Effector CD8-positive, alpha-beta T cell (primary cell): Measurements from ENCODE around the gene KRTAP13-3.

Experiments
- DNase-seq: peaks from one replicate; lab custom pipeline; 2025; lab: John Stamatoyannopoulos, UW
- total RNA-seq, 4 experiments: gene quantifications; one replicate each; lab custom pipeline; 2026; lab: John Stamatoyannopoulos, UW

KRTAP13-3 gene, protein sequence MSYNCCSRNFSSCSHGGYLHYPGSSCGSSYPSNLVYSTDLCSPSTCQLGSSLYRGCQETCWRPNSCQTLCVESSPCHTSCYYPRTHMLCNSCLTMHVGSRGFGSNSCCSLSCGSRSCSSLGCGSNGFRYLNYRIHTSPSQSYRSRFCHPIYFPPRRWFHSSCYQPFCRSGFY
- 0 reads per million in 4 experiments for total RNA-seq

GRCh38 chr21:30425826-30426225 is at the start of gene KRTAP13-3:
Gene KRTAP13-3, minus strand, starts transcription at chr21:30425926. Its CDS starts 14 bp downstream, at chr21:30425912.
- DNase-seq: no peak

DNA sequence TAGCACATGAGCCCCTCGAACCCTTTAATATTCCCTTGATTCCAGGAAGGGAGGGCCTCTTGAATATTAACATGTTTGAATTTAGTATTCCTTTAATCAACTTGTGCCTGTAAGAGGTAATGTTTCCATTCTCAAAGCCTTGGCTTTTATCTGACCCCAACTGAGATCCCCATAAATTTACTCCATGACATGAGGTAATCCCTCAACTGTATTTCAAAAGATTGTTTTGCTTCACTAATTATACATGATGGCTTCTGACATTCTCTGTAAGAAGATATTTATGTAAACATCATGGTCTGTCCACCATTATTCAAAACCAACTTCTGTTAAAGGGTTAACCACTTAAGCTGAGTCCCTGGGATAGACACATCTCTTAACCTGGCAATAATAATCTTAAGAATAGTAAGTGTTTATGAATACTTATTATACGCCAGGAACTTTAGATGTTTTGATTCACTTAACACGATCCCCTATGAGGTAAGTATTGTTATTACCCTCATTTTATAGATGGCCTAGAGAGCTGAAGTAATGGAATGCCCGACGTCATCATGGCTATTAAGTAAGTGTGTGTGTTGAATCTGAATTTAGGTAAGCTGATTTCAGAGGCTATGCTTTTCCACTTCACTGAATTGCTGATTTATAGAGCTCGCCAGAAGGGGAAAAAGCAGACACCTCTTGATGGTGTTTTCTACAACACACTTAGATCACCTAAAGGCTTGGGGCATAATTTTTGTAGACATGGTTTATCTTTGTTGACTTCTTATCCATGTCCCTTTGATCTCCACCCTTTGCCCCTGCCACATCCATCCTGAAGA is 43.4 kb upstream of the KRTAP13-3 start:
- DNase-seq: no peak

GRCh38 chr21:30463713-30464112 is 38.0 kb upstream of the KRTAP13-3 start:
- no peak for DNase-seq

DNA sequence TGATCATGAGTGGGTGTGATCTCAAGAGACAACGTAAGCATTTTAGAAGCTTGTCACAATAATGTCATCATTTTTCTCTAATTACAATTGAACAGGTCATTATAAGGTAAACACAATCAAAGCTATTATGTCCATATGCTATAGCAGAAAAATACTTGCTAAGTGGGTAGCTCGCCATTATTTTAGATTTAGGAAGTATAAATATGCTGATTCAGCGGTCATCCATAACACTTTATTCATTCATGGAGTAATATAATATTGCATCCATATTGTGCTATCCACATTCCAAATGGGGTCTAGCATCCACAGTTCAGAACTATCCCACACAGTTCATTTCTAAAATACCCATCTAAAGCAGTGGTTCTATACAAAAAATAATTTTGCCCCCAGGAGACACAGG is 22.8 kb upstream of the KRTAP13-3 start:
- no peak for DNase-seq

DNA sequence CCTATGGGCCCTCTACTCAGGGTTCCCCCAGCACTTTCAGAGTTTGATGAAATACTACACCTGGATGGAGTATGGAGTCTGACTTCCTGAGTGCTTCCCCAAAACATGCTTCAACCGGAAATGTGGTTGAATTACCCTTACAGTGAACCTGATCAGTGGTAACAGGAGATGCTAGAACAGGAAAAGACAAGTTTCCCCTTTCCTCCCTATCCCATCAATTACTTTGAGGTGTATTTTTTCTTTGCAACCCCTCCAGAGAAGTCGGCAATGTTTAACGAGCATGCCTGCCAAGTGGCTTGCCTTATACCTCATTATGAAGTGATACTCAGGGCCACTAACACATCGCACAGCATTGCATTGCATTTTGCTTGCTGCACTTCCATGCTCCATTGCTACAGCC is 21.3 kb upstream of the KRTAP13-3 start:
- no peak for DNase-seq

GRCh38 chr21:30444204-30444603 is 18.5 kb upstream of the KRTAP13-3 start:
- DNase-seq: no peak

DNA sequence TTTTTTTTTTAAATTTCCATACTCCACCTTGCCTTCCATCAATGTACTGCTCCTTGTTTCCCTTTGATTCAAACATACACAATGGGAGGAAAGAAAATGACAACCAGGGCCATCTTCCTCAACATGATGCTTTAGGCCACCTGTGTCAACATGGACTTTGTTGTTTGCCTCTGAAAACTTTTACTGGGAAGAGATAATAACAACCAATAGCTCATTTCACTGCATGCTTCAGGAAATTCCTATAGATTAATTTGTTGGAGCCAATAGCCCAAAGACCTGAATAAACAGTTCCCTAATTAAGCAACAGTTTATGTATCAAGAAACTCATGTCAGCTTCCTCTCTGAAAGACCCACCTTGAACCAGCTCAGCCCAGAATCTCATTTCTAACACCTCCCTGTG is 17.5 kb upstream of the KRTAP13-3 start:
- no peak for DNase-seq

DNA sequence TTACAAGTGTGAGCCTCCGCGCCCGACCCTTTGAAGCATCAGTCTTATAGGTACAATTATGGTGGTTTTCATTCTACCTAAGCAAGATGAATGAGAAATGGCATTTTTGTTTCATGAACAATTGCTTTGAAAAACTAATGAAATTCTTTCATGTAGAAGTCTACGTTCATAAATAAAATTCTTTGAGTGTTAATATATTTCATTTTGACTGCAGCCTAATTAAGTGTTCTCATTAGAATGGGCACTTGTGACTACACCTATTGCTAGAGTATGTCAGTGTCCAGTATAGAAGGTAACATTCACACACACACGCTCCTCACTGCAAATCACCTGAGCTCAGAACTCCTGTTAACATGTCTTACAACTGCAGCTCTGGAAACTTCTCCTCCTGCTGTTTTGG is 14.2 kb upstream of the KRTAP13-3 start, which contains the start of gene KRTAP15-1:
Gene KRTAP15-1 (plus strand): TSS at position 301 of the 400 bp plus-strand sequence. CDS start 53 bp downstream, at position 354.
- no peak for DNase-seq

GRCh38 chr21:30437010-30437565 is 11.4 kb upstream of the KRTAP13-3 start:
- no peak for DNase-seq

DNA sequence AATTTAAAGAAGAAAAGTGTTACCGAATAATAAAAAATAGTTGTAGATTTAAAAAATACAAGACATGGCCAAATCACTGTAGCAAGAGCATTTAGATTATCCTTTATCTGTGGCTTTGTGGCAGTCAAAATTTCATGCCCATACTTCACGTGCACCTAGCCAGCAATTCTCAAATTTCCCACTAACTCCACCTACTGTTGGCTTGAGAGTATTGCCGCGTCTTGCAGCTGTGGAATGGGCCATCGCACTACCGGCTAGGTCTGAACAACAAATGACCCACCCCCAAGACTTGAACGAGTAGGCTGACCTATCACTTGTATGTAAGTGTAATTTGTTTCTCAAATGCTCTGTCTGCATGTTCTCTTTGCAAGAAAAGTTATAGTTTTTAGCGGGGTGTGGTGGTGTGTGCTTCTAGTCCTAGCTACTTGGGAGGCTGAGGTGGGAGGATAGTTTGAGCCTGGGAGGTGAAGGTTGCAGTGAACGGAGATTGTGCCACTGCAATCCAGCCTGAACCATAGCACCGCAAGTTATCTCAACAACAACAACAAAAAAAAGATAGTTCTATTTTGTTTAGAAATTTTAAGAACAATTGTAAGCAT is 8.4 kb upstream of the KRTAP13-3 start:
- no peak for DNase-seq

DNA sequence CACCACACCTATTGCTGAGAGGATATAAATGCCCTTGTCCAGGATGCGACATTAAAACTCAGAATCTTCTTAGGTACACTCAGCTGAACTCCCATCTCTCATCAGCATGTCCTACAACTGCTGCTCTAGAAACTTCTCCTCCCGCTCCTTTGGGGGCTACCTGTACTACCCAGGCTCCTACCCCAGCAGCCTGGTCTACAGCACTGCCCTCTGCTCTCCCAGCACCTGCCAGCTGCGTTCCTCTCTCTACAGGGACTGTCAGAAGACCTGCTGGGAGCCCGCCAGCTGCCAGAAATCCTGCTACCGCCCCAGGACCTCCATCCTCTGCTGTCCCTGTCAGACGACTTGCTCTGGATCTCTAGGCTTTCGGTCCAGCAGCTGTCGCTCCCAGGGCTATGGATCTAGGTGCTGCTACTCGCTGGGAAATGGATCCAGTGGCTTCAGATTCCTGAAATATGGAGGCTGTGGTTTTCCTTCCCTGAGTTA is 4.5 kb upstream of the KRTAP13-3 start, which contains the start of gene KRTAP13-4:
Gene KRTAP13-4 (plus strand): TSS at position 51 of the 486 bp plus-strand sequence. CDS start 56 bp downstream, at position 107.
- DNase-seq: no peak

DNA sequence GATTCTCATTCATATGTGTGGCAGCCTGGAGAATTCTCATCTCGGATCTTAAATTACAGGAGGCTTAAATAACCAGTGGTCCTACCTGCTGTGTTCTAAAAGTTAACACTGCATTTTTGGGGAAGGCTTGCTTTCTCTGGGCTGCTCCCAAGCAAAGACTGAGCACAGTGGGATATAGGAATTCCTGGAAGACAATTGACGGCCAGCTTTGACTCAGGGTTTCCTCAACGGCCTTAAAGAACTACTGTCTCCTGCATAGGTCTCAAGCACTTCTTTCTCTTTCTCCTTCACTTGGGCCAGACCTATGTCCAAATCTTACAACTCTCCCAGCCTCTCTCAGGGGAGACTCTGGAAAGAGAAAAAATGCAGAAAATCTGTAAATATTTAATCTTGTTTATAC is 1.0 kb upstream of the KRTAP13-3 start:
- DNase-seq: no peak

- no peak for DNase-seq
Observed at GRCh38 chr21:30415993-30416392, 9.7 kb downstream of the KRTAP13-3 start.

DNA sequence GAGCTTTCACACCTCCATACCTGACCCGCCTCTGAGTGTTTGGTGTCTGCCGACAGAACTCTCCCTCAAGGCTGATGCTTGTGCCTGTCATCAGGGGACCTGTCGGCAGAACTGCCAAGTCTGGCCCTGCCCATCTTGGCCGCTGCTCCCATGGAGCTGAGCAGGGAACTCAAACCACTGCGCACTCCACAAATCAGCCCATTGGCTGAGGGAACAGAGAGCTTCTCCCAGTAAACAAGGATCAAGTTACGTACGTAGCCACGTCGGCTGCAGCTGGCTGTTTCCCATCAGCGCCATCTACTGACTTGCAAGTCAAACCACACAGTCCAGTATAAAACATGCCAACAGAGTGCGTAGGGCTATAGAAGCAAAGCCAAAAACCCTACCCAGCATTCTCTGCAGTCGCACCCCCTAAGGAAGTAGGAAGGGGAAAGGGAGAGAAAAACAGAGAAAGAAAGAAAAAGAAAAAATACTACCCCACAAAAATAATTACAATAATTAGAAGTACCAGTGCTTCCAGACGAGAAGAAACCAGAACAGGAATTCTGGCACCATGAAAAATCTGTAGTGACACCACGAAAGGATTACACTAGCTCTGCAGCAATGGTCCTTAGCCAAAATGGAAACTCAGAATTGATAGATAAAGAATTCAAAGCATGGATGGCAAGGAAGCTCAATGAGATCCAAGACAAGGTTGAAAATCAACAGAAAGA is 16.8 kb downstream of the KRTAP13-3 start:
- DNase-seq: no peak

GRCh38 chr21:30395731-30396130 is 30.0 kb downstream of the KRTAP13-3 start, which contains the start of gene KRTAP13-1:
Gene KRTAP13-1, plus strand, starts transcription at chr21:30396031. Its CDS starts 56 bp downstream, at chr21:30396087.
- DNase-seq: no peak

DNA sequence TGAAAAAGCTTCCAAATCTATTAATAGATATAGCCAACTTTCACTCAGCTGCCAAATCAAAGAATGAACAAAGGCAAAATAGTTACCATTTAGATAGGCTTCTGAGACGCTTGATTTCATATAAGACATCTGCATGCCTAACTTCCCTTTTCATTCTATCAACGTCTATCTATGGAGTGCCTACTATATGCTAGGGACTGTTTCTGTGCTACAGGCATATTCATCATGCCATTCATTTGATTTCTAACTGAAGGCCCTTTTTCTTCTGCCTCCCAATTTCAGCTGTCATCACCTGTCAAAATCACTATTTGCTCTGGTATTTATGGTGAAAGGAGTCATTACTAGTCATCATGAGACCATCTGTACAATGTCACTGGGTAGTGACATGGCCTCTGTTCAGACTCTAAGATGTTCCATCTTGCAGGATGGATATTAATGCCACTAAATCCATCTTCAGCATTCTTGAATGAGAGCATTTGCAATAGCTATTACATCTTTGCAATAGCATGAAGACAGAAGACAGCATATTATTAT is 34.2 kb downstream of the KRTAP13-3 start:
- no peak for DNase-seq

- DNase-seq: no peak
Observed at GRCh38 chr21:30382201-30382600, 43.5 kb downstream of the KRTAP13-3 start.
